Osteoblast (primary cell): ENCODE measurements around the gene GAP43. TPM values are rescaled to one million over a fixed set of nuclear protein-coding genes. Genes with fewer than 3 reads are reported as not detected.

ENCODE experiments used
- DNase-seq: peaks from one replicate; pipeline ENCODE4 v3.0.0; 2011; ENCODE audit warnings: low spot score, mixed read lengths; ENCODE audit not compliant: insufficient read length; ENCODE audit errors: missing footprints
- H2AFZ ChIP-seq: 2 replicates; pipeline ENCODE4 v1.6.0; 2011; ENCODE audit warnings: mild to moderate bottlenecking, low read length
- H3K27ac ChIP-seq: 2 replicates; pipeline ENCODE4 v1.5.1; 2011; ENCODE audit warnings: mild to moderate bottlenecking, low read depth, low read length, moderate library complexity
- H3K27me3 ChIP-seq: 2 replicates; pipeline ENCODE4 v1.6.0; 2012; ENCODE audit warnings: mild to moderate bottlenecking, control low read depth, inconsistent platforms, low read length, moderate library complexity; ENCODE audit not compliant: insufficient read depth
- H3K36me3 ChIP-seq: 2 replicates; pipeline ENCODE4 v1.5.1; 2011; ENCODE audit warnings: mild to moderate bottlenecking, low read length, control low read depth, moderate library complexity; ENCODE audit not compliant: insufficient read depth
- H3K4me1 ChIP-seq: 2 replicates; pipeline ENCODE4 v1.5.1; 2011; ENCODE audit warnings: mild to moderate bottlenecking, low read length, control low read depth, moderate library complexity; ENCODE audit not compliant: insufficient read depth
- H3K4me2 ChIP-seq: 2 replicates; pipeline ENCODE4 v1.6.0; 2011; ENCODE audit warnings: mild to moderate bottlenecking, low read length; ENCODE audit not compliant: insufficient read depth
- H3K4me3 ChIP-seq: fragments of 200-600 bp; sonication (generic); 3 replicates; pipeline ENCODE4 v1.5.1; 2012; ENCODE audit warnings: mild to moderate bottlenecking, low read length, inconsistent platforms; ENCODE audit not compliant: insufficient read depth
- H3K79me2 ChIP-seq: 2 replicates; pipeline ENCODE4 v1.6.0; 2012; ENCODE audit warnings: mild to moderate bottlenecking, low read length, control low read depth, inconsistent platforms; ENCODE audit not compliant: insufficient read depth
- H3K9me3 ChIP-seq: 2 replicates; pipeline ENCODE4 v1.5.1; 2011; ENCODE audit warnings: low read depth, low read length, control low read depth
- H4K20me1 ChIP-seq: 2 replicates; pipeline ENCODE4 v1.6.0; 2012; ENCODE audit warnings: mild to moderate bottlenecking, low read length, control low read depth; ENCODE audit not compliant: insufficient read depth
- CTCF ChIP-seq: IDR thresholded peaks from 2 replicates; pipeline ENCODE4 v1.5.1; 2011; ENCODE audit warnings: mild to moderate bottlenecking, low read depth, low read length, moderate library complexity; ENCODE audit errors: extremely low read depth
- total RNA-seq: library from RNA; depleted of rRNA; stranded (reverse); fragments of >200 nt; gene quantifications from 2 replicates; pipeline ENCODE4 v1.2.3, GENCODE V29; 2012

The GAP43 gene
- total RNA-seq, 1 donor = 3.6 TPM

DNA sequence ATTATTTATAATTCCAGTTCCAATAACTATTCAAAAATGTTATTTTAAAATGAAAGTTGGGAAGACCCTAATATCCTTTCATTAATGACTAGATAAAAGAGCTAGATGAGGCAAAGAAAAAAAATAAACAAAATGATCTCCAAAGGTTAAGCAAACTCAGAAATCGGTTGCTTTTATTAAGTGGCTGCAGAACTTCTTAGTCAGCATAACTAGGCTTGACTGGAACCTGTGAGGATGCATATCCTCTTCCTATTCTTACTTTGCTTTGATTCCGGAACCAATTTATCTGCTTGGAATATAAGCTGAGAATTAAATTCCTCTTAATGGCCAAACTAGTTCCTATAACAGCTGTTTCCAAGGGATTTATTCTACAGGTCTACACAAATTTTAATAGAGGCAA, 10.7 kb downstream of the GAP43 start:
- Histone ChIP-seq H3K27ac (no peak overlapping the region), H3K4me1 (no peaks in the 10 kb centered on the region), H3K27me3 (peaks cover 5% of the 10 kb centered on the region), H3K79me2 (no peaks in the 10 kb centered on the region), H3K4me2 (no peak overlapping the region), H3K36me3 (no peaks in the 10 kb centered on the region), H4K20me1 (no peaks in the 10 kb centered on the region), H3K4me3 (no peak overlapping the region), H3K9me3 (no peaks in the 10 kb centered on the region), H2AFZ (no peak overlapping the region)
- TF ChIP-seq CTCF = no peak
- DNase-seq = no peak

- no peaks in the 10 kb centered on the region for H3K36me3 ChIP-seq
- no peaks in the 10 kb centered on the region for H3K4me1 ChIP-seq
- H4K20me1 ChIP-seq = no peaks in the 10 kb centered on the region
- no peak overlapping the region for H3K4me3 ChIP-seq
- no peak for TF ChIP-seq CTCF
- H3K27ac ChIP-seq = no peak overlapping the region
- no peaks in the 10 kb centered on the region for H3K79me2 ChIP-seq
- DNase-seq = no peak
- no peaks in the 10 kb centered on the region for H3K9me3 ChIP-seq
- no peaks in the 10 kb centered on the region for H3K27me3 ChIP-seq
- H2AFZ ChIP-seq = no peak overlapping the region
- H3K4me2 ChIP-seq = no peak overlapping the region
These were observed 12.1 kb downstream of the GAP43 start for GRCh38 chr3:115635406-115635805.

GRCh38 chr3:115638241-115638640, 14.9 kb downstream of the GAP43 start:
- Histone ChIP-seq H4K20me1 (no peaks in the 10 kb centered on the region), H3K27me3 (no peaks in the 10 kb centered on the region), H3K9me3 (no peaks in the 10 kb centered on the region), H2AFZ (no peak overlapping the region), H3K27ac (no peak overlapping the region), H3K4me1 (no peaks in the 10 kb centered on the region), H3K4me3 (no peak overlapping the region), H3K79me2 (no peaks in the 10 kb centered on the region), H3K36me3 (no peaks in the 10 kb centered on the region), H3K4me2 (no peak overlapping the region)
- DNase-seq = no peak
- no peak for TF ChIP-seq CTCF

DNA sequence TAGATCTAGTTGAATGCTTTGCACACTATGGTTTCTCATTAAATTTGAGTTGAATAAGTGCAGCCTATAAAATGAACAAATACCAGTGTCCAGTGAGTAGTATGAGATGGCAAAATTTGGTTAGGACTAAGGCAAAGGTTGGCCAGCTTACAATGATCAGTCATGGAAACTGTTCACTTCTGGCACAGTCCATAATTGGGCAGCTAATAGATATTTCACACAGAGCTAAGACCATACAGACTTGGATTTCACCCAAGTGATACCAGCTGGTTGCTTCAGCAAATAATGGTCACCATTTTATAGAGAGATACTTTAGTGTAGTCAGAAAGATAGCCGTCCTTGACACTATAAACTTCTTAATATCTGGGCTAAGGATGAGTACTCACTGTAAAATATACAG, 15.7 kb downstream of the GAP43 start:
- Histone ChIP-seq H2AFZ (no peak overlapping the region), H3K27ac (no peak overlapping the region), H3K27me3 (no peaks in the 10 kb centered on the region), H3K79me2 (no peaks in the 10 kb centered on the region), H3K4me1 (no peaks in the 10 kb centered on the region), H4K20me1 (no peaks in the 10 kb centered on the region), H3K4me2 (no peak overlapping the region), H3K36me3 (no peaks in the 10 kb centered on the region), H3K4me3 (no peak overlapping the region), H3K9me3 (no peaks in the 10 kb centered on the region)
- DNase-seq = no peak
- no peak for TF ChIP-seq CTCF
